Stimulated activated CD4-positive, alpha-beta T cell treated with anti-CD3 and anti-CD28 coated beads, Interleukin-12 subunit alpha, Interleukin-12 subunit beta, amount 100 ng/mL, for 24 hours (primary cell): ENCODE measurements around the gene KRTAP10-1.
"Not testable (repeated sequence)": the region's sequence is repeated elsewhere in the genome, so short reads cannot be mapped to it uniquely, and the experiment has no call there.

Experiments used
- DNase-seq, 2 experiments: peaks; one replicate each; pipeline ENCODE4 v3.0.0-alpha.2; 2020; ENCODE audit warnings: low read depth in 2 of 2

Gene KRTAP10-1

GRCh38 chr21:44571296-44571695 is 31.3 kb upstream of the KRTAP10-1 start:
- no peak for DNase-seq

GRCh38 chr21:44569861-44570517 is 30.0 kb upstream of the KRTAP10-1 start:
- no peak for DNase-seq

- no peak for DNase-seq
These were observed 28.9 kb upstream of the KRTAP10-1 start for GRCh38 chr21:44568667-44569556.

DNA sequence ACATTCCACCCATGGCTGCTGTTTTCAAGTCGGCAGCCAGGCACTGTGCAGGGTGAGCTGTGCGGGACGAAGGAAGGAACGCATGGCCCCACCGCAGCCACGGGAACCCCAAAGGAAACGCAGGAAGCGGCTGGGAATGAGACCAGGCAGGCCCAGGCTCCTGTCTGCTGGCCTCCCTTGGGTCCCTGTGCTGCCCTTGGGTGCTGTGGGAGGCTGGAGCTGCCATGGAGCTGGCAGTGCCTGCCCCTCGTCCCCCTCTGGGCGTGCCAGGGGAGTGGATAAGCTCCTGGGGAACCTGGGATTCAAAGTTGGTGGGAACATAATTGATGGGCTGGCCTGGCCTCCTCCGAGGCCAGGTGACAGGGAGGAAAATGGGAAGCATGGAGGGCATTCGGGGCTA is 28.3 kb upstream of the KRTAP10-1 start:
- no peak for DNase-seq

DNA sequence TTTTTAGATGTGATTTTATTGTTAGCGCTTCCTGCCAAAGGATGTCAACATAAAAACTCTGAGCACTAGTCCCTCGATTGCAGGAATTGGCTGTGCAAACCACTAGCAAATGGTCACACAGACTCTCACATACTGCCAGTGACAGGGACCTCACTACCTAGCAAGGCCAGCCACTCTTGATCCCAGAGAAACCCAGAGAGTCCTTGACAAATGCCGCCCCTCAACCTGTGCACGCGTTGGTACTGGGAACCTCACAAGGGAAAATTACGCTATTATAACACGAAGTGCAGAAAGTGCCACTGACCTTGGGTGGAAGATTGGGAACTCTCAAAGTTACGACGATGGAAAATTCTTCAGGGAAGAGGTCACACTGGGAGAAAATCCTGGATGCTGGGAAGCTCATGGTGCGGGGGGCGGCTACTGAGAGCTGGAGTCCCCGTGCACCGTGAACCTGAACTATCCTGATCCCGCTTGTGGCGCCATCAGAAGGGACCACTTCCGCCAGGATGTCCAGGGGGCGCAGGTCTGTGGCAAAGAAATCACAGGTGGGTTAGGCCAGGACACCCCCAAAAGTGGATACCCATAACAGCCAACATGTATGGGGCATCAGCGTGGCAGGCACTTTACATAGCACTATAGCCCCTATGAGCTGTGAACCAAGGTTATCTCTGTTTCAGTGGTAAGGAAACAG is 27.6 kb upstream of the KRTAP10-1 start:
- DNase-seq = no peak

- no peak for DNase-seq
These were observed 26.4 kb upstream of the KRTAP10-1 start for GRCh38 chr21:44566403-44566802.

DNA sequence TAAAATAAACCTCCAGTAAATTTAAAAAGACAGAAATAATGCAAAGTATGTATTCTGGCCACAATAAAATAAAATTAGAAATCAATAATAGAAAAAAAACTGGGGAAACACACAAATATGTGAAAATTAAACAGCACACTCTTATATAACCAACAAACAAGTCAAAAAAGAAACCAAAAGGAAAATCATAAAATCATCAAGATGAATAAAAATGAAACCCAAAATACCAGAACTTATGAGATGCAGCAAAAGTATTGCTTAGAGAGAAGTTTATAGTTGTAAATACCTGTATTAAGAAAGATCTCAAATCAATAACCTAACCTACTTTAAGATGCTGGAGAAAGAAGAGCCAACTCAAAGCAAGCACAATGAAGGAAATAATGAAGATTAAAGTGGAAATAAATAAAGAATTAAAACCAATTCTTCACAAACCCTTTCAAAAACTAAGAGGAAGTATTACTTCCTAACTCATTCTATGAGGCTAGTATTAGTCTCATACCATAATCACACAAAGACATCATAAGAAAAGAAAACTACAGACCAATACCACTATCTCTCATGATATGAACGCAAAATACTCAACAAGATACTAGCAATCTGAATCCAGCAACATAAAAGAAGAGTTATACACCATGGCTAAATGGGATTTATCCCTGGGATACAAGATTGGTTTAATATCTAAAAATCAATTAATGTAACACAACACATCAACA is 25.0 kb upstream of the KRTAP10-1 start:
- no peak for DNase-seq

DNA sequence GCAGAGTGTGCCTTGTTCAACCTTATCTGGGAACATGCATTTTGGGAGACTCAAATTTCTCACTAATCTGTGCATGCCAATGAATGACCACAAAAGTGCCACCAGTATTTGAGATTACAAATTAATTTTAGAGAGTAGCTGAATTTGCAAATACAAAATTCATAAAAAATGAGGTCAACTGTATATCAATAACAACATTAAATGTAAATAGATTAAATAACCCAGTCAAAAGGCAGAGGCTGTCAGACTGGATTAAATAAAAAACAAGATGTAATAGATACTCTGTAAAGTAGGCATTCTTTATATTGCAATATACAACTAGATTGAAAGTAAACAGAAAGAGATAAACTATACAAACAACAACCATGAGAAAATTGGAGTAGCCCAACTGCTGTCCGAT is 24.1 kb upstream of the KRTAP10-1 start:
- no peak for DNase-seq

DNA sequence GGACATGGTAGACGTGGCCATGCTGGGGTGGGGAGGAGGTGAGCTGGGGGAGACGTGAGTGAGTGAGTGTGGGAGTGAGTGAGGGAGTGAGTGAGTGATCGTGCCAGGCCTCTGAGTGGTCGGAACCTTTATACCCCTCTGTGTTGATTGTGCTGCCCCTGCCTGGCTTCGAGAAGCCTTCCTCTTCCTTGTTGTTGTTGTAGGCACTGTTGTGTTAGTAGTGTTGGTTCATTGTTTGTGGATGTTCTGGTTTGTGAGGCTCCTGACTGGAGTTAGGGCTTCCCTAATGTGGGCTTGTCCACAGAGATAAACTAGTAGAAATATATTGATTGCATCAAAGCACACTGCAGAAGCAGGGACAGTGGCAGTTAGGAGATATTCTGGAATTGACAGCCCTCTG is 18.7 kb upstream of the KRTAP10-1 start, which contains the start of gene KRTAP10-3:
TSS of gene KRTAP10-3 (minus strand) at position 101 of the 400 bp plus-strand sequence. CDS start at position 21, 80 bp downstream.
- no peak for DNase-seq

- DNase-seq = not testable (repeated sequence)
These were observed 18.3 kb upstream of the KRTAP10-1 start for GRCh38 chr21:44558329-44558675.

DNA sequence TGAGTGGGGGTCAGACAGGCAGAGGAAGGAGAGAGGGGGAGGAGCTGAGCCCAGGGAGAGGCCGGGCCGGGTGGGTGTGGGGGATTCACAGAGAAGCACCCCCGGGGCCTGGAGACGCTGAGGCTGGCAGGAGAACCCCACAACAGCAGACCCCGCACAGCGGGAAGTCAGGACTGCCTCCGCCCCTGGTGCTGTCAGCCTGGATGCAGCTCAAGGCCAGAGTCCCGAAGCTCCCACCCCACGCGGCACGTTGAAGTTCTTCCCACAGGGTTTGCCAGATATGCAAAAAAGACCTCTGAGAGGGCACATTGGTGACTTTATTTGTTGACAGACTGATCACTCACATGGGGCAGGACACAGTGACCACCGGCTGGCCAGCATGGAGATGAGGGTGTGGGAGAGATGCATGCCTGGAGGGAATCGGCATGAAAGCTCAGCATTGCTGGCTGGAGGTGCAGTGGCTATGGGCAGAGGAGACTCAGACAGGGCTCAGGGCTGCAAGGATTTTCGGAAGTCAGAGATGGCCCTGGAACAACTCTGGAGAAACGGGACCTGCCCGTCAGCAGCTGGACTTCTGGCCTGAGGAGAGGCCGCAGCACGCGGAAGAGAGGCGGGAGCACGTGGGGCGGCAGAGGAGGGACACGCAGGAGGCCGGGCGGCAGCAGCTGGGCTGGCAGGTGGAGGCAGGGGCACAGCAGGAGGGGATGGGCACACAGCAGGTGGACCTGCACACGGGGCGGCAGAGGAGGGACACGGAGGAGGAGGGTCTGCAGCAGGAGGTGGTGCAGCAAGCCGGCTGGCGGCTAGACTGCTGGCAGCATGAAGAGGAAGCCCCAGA is 17.7 kb upstream of the KRTAP10-1 start:
- no peak for DNase-seq

DNA sequence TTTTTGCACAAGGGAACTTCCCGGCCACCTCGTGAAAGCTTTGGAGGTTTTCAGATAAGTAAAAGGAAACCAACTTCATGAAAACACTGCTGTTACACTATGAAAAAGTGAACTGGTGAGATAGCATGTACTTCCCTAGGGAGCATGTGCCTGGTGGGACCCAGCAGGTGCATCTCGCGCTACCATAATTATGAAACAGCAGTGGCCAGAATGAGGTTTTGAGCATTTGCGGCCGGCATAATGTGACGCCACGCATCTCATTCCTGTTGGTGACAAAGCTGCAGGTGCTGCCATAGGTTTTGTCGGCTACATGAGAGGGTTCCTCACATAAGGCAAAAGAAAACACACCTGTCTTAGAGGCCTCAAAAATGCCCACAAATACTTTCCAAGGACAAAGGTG is 16.9 kb upstream of the KRTAP10-1 start:
- no peak for DNase-seq

DNA sequence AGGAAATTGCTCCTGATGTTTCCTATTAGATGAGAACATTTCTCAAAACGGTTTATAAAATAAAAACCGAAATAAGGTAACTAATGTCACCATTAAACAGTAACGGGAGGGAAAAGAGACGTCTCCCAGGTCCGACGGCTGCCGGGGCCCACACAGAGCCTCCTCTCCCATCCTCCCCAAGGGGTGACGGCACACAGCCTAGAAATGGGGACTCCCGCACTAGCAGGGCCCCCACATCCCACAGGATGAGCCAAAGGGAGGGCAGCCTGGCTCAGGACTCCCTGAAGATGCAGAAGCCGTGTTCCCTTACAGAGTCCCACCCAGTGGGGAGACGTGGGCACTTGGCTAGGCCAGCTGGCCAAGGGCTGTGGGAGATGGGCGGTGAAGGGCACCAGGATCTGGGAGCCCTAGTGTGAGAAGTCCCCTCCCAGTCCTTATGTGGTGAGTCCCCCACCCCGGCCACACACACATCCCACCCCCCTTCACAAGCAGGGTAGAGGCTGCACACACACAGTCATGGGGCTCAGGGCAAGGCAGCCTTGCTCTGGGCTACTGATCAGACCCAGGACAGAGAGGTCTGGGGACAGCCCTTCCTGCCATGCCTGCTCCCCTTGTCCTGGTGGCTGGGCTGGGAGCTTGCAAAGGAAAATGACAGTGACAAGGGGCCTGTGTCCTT is 15.3 kb upstream of the KRTAP10-1 start:
- no peak for DNase-seq

DNA sequence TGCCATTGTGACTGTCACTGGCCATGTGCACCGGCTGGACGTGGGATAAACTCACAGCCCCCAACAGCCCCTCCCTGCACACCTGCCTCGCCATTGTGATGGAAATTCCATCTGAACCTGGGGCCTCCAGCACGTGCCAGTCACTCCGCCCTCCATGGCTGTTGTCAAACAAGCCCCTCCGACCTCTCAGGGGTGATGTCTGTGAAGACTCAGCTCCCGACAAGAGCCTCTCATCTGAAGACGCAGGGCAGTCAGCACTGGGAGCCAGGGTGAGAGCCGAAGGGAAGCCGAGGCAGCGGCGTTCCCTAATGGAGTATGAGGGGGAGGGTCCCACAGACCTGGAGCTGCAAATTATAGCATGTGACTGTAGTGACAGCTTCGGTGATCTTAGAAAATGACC is 12.7 kb upstream of the KRTAP10-1 start:
- no peak for DNase-seq

GRCh38 chr21:44552136-44552535 is 12.1 kb upstream of the KRTAP10-1 start:
- no peak for DNase-seq

DNA sequence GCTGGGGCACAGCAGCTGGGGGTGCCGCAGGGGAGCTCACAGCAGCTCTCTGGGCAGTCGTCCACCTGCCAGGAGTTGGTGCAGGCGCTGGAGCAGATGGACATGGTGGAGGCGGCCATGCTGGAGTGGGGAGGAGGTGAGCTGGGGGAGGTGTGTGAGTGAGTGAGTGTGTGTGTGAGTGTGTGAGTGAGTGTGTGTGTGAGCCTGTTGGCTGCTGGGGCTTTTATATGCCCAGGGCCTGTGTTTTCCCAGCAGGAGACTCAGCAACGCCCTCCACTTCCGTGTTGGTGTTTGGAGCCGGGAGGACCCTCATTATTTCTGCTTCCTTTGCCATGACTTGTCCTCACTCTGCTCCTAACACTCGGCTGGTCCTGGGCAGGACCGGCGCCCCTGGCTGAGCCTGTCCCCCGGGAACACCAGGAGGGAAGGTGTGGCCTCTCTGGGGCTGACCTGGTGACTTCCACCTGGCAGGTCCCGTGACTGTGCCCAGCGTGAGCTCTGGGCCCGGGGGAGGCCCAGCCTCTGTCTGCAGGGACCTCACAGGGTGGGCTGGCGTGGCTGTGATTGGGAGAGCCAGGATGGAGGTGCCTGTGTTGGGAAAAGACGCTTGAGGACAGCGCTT is 11.5 kb upstream of the KRTAP10-1 start, which contains the start of gene KRTAP10-2:
TSS of gene KRTAP10-2 (minus strand) at position 166 of the 622 bp plus-strand sequence. CDS start at position 119, 47 bp downstream.
- no peak for DNase-seq

GRCh38 chr21:44550807-44551206 is 10.8 kb upstream of the KRTAP10-1 start:
- no peak for DNase-seq

DNA sequence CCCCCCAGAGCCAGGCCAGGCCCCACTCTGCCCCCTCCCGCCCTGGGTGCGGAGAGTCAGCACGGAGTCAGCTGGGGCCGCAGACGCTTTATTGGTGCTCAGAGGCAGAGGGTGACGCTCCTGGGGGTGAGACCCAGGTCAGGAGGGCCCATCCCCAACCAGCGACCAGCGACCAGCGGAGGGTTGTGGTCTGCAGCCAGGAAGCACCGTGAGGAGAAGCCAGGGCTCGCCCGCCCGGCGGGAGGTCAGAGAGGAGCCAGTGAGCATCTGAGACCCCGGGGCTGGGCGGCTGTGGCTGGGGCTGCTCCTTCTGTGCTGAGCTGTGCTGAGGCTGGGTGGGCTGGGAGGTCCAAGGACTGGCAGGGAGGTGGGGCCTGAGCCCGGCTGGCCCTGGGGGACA is 10.3 kb upstream of the KRTAP10-1 start:
- DNase-seq = not testable (repeated sequence)

DNA sequence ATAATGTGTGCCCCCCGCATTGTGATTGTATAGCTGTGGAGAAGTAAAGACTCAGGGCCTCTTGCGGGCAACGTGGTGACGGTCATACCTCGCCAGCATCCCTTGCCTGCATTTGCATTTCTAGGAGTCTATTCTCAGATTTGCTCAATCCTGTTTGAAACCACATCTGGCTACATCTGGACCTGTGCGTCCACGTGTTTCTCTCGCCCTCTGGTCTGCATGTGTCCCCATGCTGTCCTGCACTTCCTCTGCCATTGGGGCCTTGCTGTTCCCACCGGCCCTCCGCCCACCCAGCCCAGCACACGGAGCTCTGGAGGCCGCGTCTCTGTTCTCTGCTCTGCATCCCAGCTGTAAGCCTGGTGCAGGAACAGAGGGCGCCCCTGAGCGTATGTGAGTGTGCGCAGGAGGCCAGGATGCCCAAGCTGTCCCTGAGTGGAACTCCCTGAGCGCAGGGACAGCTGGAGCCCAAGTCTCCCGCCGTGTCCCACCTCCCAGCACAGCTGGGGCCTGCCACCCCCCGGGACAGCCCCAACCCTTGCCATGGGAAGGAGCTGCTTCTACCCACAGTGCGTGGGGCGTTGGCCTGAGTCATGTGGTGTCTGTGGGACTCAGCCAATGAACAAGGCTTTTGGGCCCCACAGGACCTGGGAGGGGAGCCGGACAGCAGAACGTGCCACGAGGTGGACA is 9.7 kb upstream of the KRTAP10-1 start:
- DNase-seq = no peak
